Measurements from ENCODE around the gene GJD3.

DNA sequence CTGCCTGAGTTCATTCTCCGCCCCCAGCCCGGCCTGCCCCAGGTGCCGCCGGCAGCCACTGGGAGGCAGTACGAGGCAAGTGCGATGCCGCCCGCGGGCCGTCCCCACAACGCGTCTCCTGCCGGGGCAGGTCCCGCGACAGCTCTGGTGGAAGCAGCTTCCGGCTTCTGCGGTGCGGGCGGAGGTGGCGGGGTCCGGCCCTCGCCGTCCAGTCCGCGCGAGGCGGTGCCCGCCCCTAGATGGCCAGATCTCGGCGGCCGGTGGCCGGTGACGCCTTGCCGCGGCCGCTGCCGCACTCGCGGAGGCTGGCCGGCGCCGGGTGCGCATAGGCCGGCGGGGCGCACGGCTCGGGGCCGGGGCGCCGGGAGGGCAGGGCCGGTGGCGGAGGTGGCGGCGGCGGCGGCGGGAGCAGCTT, 1.8 kb downstream of the GJD3 start:
- no peak for TF ChIP-seq POLR2AphosphoS5 (IDR thresholded peaks at IDR 0.05)
- no peak for TF ChIP-seq POLR2A (IDR thresholded peaks at IDR 0.05)

Measured in gastroesophageal sphincter (tissue), 2 donors.